Stimulated activated CD4-positive, alpha-beta T cell treated with anti-CD3 and anti-CD28 coated beads, Interleukin-2, amount 100 ng/mL, for 24 hours (primary cell): Measurements from ENCODE around the gene CHP2.
"Not testable (repeated sequence)": the region's sequence is repeated elsewhere in the genome, so short reads cannot be mapped to it uniquely, and the experiment has no call there.

ENCODE experiments used
- DNase-seq, 2 donors: peaks; one replicate each; pipeline ENCODE4 v3.0.0-alpha.2; 2020

CHP2 gene

DNA sequence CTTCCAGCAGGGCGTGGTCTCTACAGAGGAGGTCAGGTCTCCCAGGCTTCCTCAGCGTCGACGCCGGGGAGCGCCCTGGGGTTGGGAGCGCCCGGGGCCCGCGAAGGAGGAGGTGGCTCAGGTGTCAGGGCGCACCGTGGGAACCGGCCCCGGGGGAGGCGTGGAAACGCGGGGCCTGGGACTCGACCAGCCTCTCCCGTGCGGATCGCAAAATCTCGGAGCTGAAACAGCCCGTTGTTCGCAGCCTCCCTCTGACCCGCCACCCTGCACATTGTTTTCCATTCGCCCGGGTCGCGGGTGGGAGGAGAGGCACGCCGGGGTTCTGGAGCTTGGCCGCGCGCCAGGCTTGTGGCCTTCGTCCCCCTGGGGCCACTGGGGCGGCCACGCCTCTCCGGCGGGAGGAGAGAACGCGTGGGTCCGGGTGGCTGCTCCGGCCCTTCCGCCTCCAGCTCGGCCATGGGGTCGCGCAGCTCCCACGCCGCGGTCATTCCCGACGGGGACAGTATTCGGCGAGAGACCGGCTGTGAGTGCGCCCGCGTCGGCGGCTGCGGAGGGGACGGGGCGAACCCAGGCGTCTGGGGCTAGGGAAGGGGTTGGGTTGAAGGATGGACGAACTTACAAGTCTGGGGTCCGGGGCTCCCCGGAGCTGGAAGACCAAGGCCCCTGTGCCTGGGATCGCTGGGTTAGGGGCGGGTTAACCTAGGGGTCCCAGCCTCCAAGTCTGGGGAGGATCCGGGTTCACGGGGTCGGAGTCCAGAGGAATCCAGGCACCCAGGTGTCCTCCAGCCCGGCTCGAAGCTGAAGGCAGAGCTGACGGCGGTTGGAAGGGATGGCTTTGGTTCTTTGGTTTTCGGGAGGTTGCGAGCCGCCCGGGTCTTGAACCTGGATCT, at the start of gene CHP2:
TSS of gene CHP2 (plus strand) at position 433 of the 890 bp plus-strand sequence. CDS start at position 457, 24 bp downstream.
- DNase-seq: peak in 1 of 2 donors; percentile 10

DNA sequence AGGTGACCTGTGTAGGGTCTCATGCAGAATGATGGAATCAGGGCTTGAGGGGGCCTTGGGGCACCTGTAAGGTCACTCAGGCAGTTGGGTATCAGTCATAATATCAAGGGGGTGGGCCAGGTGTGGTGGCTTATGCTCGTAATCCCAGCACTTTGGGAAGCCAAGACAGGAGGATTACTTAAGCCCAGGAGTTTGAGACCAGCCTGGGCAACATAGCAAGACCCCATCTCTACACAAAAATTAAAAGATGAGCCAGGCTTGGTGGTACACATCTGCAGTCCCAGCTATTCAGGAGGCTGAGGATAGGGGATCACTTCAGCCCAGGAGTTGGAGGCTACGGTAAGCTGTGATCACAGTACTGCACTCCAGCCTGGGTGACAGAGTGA, 49.3 kb upstream of the CHP2 start:
- DNase-seq: no peak

DNA sequence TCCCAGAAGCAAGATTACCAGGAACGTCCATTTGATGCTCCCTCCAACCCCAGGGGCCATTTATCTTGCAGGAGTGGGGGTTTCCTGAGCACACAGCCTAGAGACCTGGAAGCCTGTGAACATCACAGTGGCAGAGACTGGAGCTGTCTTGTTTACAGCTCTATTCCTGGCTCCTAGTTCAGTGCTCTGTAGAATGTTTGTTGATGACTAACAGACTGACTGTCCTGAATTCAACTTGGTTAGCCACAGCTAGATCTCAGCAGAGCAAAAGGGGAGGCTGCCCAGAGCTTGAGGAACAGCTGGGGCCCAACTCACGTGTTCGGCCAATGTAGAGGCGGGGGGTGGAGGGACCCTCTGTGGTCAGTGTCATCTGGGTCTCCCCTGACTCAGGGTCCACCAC, 48.4 kb upstream of the CHP2 start:
- no peak for DNase-seq

DNA sequence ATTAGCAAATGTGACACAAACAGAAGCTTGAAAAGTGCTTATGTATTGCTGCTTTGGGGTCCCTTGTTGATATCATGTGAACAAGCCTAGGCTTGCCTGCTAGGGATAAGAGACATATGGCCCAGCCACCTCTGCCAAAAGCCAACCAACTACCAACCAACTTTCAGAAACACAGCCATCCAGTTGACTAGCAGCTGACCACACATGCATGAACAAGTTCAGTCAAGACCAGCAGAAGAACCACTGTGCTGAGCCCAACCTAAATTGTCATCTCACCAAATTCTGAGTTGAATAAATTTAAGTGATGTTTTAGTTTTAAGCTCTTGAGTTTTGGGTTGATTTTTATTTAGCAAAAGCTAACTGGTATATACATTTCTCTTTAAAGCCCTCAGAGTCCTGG, 45.3 kb upstream of the CHP2 start:
- no peak for DNase-seq

DNA sequence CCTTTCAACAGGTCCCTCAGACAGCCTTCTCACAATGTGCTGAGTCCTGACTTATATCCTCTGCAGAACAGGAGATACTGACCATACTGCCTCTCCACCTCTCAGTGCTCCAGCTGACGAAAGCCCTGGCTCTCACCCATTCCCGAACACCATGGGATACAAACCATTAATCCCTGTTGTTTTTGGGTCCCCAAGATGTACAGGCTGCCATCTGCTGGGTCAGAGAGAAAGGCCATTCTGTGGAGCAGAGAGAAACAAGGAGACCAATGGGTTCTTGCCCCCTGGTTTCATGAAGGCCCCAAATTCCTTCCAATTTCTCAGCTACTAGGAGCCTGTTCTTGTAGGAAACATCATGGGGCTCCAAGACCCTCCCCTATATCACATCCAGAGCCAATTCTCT, 44.8 kb upstream of the CHP2 start:
- DNase-seq: no peak

DNA sequence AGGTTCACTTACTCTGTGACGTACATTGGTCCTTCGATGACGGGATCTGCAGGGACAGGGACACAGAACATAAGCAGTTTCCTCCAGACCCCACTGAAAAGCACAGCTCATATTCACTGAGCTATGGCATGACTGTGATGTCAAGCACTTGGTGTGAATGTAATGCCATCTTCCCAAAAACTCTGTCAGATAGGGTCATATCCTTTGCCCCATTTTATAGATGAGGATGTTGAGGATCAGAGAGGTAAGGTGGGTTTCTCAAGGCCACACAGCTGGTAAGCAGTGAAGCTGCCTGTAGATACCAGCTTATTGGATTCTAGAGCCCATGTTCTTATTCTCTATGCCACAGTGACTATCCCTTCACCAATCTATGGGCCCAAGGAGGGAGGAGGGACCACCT, 44.3 kb upstream of the CHP2 start:
- DNase-seq: no peak

DNA sequence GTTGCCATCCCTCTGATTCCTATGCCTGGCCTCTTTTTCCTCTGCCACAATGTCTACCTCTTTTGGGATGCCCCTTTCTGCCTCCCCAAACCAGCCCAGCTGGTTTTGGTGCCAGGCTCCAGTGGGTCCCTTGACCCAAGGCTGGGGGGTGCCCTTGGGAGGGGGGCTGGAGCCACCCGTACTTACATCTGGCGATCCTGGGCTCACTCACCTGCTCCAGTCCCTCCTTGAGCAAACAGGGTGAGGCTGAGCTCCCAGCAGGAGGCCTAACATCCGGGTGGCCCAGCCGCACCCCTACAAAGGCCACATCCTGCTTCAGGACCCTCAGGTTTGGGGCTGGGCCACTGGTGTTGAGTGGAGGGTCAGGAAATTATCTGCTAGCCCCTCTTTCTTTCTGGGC, 43.0 kb upstream of the CHP2 start:
- no peak for DNase-seq

DNA sequence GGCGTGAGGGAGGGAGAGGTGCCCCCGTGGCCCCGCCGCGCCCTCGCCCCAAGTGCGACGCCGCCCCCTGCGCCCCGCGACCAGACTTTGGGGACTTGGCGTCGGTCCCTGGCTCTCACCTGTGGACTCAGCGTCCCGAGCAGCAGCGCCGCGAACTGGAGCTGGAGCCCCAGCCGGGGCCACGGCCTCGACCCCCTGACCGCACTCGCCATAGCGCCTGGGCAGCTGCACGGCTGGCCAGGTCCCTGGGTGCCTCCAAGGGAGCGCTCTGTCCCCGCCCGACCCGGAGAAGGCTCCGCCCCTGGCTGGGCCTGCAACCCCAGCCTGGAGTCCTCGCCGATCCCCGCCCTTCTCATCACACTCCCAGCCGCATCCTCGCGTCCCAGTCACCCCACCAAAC, 41.9 kb upstream of the CHP2 start, which contains the start of gene ERN2:
TSS of gene ERN2 (minus strand) at position 247 of the 400 bp plus-strand sequence. CDS start at position 212, 35 bp downstream.
- DNase-seq: no peak

DNA sequence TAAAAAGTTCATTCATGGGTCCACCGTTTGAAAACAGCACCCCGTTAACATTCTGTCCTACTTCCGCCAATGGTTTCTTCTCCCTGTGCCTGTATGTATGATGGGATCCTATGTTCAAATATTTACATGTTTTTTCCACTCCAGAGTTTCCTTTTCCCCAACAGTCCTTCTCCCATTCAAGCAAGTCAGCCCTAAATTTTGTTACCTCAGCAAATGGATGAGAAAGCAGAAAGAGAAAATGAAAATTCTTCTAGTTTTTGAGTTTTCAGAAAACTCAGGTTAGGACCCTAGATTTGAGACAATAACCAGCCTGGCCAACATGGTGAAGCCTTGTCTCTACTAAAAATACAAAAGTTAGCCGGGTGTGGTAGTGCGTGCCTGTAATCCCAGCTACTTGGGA, 38.3 kb upstream of the CHP2 start:
- no peak for DNase-seq

DNA sequence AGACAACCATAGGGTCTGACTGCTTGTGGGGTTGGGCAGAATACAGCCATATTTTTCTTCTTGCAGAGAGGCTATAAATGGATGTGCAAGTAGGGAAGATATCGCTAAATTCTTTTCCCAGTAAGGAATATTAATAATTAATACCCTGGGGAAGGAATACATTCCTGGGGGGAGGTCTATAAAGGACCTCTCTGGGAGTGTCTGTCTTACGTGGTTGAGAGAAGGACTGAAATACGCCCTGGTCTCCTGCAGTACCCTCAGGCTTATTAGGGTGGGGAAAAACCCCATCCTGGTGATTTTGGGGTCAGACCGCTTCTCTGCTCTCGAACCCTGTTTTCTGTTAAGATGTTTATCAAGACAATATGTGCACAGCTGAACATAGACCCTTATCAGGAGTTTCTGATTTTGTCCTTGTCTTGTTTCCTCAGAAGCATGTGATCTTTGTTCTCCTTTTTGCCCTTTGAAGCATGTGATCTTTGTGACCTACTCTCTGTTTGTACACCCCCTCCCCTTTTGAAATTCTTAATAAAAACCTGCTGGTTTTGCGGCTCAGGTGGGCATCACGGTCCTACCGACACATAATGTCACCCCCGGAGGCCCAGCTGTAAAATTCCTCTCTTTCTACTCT, 32.1 kb upstream of the CHP2 start:
- DNase-seq: not testable (repeated sequence)

DNA sequence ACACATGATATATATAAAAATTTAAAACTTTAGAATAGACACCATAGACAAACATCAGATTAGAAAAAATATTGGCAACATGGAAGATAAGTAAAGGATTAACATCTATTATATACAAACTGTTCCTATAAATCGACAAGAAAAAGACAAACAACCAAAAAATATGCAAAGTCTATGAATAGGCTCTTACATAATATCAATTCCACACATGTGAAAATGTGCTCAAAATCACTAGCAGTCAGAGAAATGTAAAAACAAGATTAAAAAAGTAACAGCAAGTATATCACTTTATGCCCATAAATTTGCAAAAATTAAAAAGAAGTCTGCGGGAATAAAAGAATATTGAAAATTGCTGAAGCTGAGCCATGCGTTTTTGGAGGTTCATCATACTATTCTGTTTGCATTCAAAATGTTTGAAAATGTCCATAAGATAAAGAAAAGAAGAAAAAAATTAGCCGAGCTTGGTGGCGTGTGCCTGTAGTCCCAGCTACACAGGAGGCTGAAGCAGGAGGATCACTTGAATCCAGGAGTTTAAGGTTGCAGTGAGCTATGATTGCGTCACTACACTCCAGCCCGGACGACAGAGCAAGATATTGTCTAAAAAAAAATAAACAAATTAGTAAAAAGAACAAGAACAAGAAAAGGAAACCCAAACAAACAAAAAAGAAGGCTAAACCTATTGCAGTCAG, 30.6 kb upstream of the CHP2 start:
- no peak for DNase-seq

DNA sequence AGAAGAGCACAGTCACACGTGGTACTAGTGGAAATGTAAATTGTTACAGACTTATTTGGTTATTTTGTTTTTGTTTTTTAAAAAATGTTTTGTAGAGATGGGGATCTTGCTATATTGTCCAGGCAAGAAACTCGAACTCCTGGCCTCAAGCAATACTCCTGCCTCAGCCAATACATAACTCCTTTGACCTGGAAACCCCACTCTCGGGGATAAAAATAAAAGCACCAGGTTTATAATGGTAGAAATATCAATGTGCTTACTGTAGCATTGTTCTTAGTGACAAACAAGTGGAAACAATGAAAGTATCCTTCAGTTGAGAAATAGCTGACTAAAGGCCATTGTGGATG, 30.1 kb upstream of the CHP2 start:
- DNase-seq: no peak

DNA sequence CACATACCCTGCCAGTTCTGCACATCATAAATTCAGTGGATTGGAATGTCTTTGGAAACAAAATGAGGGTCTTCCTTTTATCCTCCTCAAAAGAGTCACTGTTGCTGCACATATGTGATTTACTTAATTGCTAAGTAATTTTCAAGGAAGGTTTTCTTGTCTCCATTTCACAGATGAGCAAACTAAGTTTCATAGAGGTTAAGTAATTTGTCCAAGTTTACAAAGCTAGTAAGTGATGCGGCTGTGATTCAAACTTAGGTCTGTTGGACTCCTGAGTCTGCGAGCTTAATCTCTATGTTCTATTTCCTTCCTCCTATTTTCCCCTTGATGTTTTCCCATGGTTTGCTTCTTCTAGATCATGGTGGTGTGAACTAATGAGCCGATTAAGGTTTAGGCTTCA, 28.1 kb upstream of the CHP2 start:
- no peak for DNase-seq

DNA sequence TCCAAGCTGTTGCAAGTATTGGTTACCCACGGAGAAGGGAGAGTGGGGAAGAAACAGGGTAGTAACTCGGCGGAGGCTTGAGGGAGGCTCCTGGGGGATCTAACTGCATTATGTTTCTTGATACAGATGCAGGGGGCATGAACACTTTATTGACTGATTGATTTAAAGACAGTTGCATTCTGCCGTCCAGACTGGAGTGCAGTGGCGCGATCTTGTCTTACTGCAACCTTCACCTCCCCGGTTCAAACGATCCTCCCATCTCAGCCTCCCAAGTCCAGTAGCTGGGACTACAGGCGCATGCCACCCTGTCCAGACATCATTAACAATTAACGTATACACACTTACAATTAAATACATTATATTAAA, 26.7 kb upstream of the CHP2 start:
- DNase-seq: no peak

DNA sequence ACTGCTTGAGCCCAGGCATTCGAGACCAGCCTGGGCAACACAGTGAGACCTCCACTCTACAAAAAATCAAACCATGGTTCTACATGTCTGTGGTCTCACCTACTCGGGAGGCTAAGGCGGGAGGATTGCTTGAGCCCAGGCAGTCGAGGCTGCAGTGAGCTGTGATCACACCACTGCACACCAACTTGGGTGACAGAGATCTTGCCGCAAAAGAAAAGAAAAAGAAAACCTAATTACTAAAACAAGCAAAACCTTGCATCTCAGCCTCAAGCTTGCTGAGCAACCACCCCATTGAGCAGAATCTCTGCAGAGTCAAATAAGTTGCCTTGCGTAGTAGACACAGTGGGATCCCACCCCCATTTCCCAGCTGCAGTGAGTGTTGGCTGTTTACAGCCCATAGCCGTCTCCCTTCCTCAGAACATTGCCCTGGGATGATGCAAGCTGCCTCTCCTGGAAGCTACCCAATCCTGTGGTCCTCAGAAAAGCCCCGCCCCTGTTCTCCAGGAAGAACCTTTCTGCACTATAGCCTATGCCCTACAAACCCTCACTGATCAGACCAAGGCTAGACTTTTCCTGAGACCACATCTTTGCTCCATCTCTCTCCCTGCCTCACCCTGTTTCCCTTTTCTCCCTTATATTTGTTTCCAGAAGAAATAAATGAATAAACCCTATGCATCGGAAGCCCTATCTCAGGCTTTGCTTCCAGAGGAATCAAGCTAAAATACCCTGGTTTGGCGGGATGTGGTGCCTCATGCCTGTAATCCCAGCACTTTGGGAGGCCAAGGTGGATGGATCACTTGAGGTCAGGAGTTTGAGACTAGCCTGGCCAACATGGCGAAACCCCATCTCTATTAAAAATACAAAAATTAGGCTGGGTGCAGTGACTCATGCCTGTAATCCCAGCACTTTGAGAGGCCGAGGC, 25.1 kb upstream of the CHP2 start:
- no peak for DNase-seq

DNA sequence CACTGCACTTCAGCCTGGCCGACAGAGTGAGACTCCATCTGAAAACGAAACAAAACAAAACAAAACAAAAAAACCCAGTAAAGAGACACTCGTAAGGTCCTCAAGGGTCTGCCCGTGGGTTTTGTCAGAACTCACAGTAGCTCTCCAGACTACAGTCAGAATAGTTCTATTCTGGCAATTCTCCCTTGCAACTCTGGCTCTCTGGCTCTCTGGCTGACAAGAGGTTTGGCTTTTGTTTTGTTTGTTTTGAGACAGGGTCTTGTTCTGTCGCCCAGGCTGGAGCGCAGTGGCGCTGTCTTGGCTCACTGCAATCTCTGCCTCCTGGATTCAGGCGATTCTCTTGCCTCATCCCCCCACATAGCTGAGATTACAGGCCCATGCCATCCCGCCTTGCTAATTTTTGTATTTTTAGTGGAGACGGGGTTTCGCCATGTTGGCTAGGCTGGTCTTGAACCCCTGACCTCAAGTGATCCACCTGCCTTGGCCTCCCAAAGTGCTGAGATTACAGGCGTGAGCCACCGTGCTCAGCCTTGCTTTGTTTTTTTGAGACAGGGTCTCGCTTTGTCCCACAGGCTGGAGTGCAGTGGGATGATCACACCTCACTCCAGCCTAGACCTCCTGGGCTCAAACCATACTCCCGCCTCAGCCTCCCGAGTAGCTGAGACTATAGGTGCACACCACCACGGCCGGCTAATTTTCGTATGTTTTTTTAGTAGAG, 20.5 kb upstream of the CHP2 start:
- DNase-seq: no peak

DNA sequence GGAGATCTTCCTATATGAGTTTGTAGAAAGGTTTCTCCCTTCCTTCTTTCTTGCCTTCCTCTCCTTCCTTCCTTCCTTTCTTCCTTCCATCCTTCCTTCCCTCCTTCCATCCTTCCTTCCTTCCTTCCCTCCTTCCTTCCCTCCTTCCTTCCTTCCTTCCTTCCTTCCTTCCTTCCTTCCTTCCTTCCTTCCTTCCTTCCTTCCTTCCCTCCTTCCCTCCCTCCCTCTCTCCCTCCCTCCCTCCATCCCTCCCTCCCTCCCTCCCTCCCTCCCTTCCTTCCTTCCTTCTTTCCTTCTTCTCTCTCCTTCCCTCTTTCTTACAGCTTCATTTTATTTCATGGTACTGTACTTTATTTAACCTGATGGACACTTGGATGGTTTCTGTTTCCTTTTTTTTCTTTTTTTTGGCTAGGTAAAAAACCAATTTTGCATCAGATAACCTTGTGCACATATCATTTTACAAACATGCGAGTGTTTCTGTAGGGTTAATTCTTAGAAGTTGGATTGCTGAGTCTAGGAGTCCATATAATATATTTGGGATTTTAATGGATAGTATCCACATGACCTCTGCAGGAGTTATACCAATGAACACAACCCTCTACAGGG, 17.3 kb upstream of the CHP2 start:
- DNase-seq: not testable (repeated sequence)

DNA sequence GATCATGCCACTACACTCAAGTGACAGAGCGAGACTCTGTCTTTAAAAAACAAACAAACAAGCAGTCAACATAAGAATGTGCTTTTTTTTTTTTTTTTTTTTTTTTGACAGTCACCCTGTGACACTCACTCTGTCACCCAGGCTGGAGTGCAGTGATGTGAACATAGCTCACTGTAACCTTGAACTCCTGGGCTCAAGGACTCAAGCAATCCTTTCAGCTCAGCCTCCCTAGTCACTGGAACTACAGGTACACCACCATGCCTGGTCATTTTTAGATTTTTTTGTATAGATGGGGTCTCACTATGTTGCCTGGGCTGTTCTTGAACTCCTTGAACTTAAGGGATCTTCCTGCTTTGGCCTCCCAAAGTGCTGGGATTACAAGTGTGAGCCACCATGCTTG, 15.3 kb upstream of the CHP2 start:
- DNase-seq: no peak

DNA sequence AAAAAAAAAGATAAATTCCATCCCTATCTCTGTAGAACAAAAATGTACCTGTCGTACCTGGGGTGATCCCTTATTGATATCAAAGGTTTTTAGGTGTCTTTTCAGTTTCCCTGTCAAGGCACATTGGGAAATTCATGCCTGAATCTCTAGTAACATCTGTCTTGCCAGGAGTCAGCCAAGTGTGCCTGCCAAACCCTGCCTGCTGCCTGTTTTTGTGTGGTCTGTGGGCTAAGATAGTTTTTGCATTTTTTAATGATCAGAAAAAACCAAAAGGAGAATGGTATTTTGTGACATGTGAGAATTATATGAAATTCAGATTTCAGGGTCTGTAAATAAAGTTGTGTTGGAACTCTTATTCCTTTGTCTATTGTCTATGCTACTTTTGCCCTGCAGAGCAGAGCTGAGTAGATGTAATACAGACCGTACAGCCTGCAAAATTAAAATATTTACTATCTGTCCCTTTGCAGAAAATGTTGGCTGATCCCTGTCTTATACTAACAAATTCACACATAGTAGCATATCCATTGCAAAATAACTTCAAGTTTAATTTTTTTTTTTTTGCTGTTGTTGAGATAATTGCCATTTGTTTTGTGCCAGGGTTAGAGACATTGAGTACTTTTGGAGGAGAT, 13.0 kb upstream of the CHP2 start:
- DNase-seq: no peak

DNA sequence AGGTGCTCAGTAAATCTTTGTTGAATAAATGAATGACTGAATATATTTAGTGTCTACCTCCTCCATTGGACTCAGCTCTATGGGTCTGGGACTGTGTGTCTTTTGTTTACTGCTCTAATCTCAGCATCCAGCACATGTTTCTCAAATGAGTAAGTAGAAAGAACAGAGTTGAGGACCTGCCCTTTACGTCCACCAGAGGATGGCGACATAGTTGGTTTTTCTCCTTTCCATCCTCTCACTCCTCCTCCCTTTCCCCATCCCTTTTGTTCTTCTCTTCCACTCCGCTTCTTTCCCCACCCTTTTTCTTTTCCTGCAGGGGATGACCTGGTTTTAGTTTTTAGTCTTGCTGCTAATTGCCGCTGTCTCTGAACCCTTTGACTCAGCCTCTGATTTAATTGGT, 12.1 kb upstream of the CHP2 start:
- DNase-seq: no peak

DNA sequence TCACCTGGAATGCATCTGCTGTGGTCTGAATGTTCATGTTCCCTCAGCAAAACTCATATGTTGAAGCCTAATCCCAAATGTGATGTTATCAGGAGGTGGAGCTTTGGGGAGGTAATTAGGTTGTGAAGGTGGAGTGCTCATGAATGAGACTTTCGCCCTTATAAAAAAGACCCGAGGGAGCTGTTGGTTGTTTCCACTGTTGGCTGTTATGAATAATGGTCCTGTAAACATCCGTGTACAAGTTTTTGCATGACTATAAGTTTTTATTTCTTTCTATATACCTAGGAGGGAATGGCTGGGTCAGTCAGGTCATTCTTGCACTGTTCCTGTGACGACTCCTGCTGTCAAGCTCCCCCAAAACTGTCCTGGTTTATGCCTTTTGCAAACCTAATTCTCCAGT, 9.6 kb upstream of the CHP2 start:
- no peak for DNase-seq
